Keratinocyte (primary cell): ENCODE measurements around the gene SYNE2. TPM values are rescaled to one million over a fixed set of nuclear protein-coding genes. Genes with fewer than 3 reads are reported as not detected.
A peak's percentile ranks its signal among the peaks of the same experiment; 100 is the strongest.

Source experiments
- DNase-seq: peaks from one replicate; pipeline ENCODE4 v3.0.0-alpha.2; 2011; ENCODE audit warnings: low read depth, missing footprints, low spot score
- FAIRE-seq: peaks from 2 replicates; lab custom pipeline; 2011; peaks lifted over from hg19 to GRCh38; lab: Jason Lieb, UNC
- H2AFZ ChIP-seq: 2 replicates; pipeline ENCODE4 v1.6.0; 2012; ENCODE audit warnings: low read length, control low read depth, inconsistent platforms; ENCODE audit not compliant: control insufficient read depth
- H3K27ac ChIP-seq: 2 replicates; pipeline ENCODE4 v1.5.1; 2011; ENCODE audit warnings: low read length; ENCODE audit not compliant: control insufficient read depth, insufficient read depth
- H3K27me3 ChIP-seq: 3 replicates; pipeline ENCODE4 v1.6.0; 2011; ENCODE audit warnings: low read length; ENCODE audit not compliant: control insufficient read depth, insufficient read depth; ENCODE audit errors: extremely low read depth
- H3K36me3 ChIP-seq, 2 experiments: 2 replicates in 1 of 2; 3 replicates in 1 of 2; pipeline ENCODE4 v1.5.1; 2011; ENCODE audit warnings: low read length in 2 of 2, mild to moderate bottlenecking in 1 of 2; ENCODE audit not compliant: control insufficient read depth in 2 of 2, insufficient read depth in 2 of 2; ENCODE audit errors: extremely low read depth in 1 of 2
- H3K4me1 ChIP-seq: 3 replicates; pipeline ENCODE4 v1.5.1; 2011; ENCODE audit warnings: low read length; ENCODE audit not compliant: control insufficient read depth, insufficient read depth; ENCODE audit errors: extremely low read depth
- H3K4me2 ChIP-seq: 3 replicates; pipeline ENCODE4 v1.6.0; 2011; ENCODE audit warnings: low read depth, low read length; ENCODE audit not compliant: control insufficient read depth, insufficient read depth; ENCODE audit errors: extremely low read depth
- H3K4me3 ChIP-seq, 3 experiments: fragments of 200-600 bp in 1 of 3; sonication (generic) in 1 of 3; 2 replicates in 2 of 3; 3 replicates in 1 of 3; pipeline ENCODE4 v1.5.1; 2011 to 2016; ENCODE audit warnings: low read length in 3 of 3, mild to moderate bottlenecking in 3 of 3, control low read depth in 2 of 3, inconsistent platforms in 1 of 3, low read depth in 1 of 3, mixed read lengths in 1 of 3, mixed run types in 1 of 3, moderate library complexity in 1 of 3; ENCODE audit not compliant: control insufficient read depth in 2 of 3, insufficient read depth in 2 of 3; ENCODE audit errors: extremely low read depth in 1 of 3
- H3K79me2 ChIP-seq: 2 replicates; pipeline ENCODE4 v1.6.0; 2012; ENCODE audit warnings: low read length; ENCODE audit not compliant: control insufficient read depth, insufficient read depth
- H3K9ac ChIP-seq: 3 replicates; pipeline ENCODE4 v1.6.0; 2011; ENCODE audit warnings: low read length; ENCODE audit not compliant: control insufficient read depth, insufficient read depth; ENCODE audit errors: extremely low read depth
- H3K9me1 ChIP-seq: 3 replicates; pipeline ENCODE4 v1.6.0; 2011; ENCODE audit warnings: low read length; ENCODE audit not compliant: control insufficient read depth, insufficient read depth; ENCODE audit errors: extremely low read depth
- H3K9me3 ChIP-seq: 2 replicates; pipeline ENCODE4 v1.5.1; 2012; ENCODE audit warnings: low read depth, low read length; ENCODE audit not compliant: control insufficient read depth
- H4K20me1 ChIP-seq: 3 replicates; pipeline ENCODE4 v1.6.0; 2011; ENCODE audit warnings: low read length; ENCODE audit not compliant: control insufficient read depth, insufficient read depth; ENCODE audit errors: extremely low read depth
- CTCF ChIP-seq, 3 experiments: IDR thresholded peaks in 1 of 3; conservative IDR thresholded peaks in 1 of 3; optimal IDR thresholded peaks in 1 of 3; 2 replicates in 2 of 3; 3 replicates in 1 of 3; pipeline versions ENCODE3 to v1.5.1; 2011; ENCODE audit warnings: low read length in 3 of 3, mild to moderate bottlenecking in 3 of 3, moderate library complexity in 2 of 3, control low read depth in 1 of 3, inconsistent platforms in 1 of 3; ENCODE audit not compliant: insufficient read depth in 2 of 3; ENCODE audit errors: extremely low read depth in 1 of 3
- EZH2 ChIP-seq: IDR thresholded peaks from one replicate; pipeline ENCODE4 v1.6.1; 2012; ENCODE audit warnings: inconsistent platforms, mild to moderate bottlenecking, low read length, moderate library complexity
- dilution Hi-C: fragments of 300-500 bp; cut with MboI; formaldehyde crosslinking; loops from one replicate; pipeline ENCODE4 v1.7.0; 2020; ENCODE audit warnings: low sequenced_read_pairs; ENCODE audit not compliant: extremely low pct_ligation_motif_present
- polyA plus RNA-seq, 5 experiments: library from polyadenylated mRNA; depleted of rRNA in 3 of 5; stranded (reverse) in 3 of 5; stranded (forward) in 1 of 5; unstranded in 1 of 5; fragments of >200 nt; gene quantifications; 1 replicate in 1 of 5; 2 replicates in 3 of 5; 3 replicates in 1 of 5; pipeline versions ENCODE4 v1.2.1 to v1.2.3, GENCODE V29; 2011 to 2012; ENCODE audit warnings: missing spikeins in 2 of 5, low read depth in 1 of 5, low replicate concordance in 1 of 5

SYNE2 gene
- polyA plus RNA-seq, 1 donor (not counting 4 experiments of a cell fraction or from before 2014, with no cell fraction given) = 9.9 TPM

GRCh38 chr14:63891148-63891975 is 38.6 kb downstream of the SYNE2 start:
- dilution Hi-C loops = no loop called here
- Histone ChIP-seq H2AFZ (peak overlapping the region; percentile 55), H3K9ac (peak overlapping the region; percentile 39), H3K4me2 (peak overlapping the region; percentile 61), H3K36me3 (peaks cover 0 to 4% of the 10 kb centered on the region in 2 experiments), H3K4me3 (peak overlapping the region in 2 of 3 experiments; percentile 6 to 24), H3K27me3 (no peaks in the 10 kb centered on the region), H3K79me2 (peaks cover 3% of the 10 kb centered on the region), H3K9me1 (peaks cover 4% of the 10 kb centered on the region), H3K9me3 (no peaks in the 10 kb centered on the region), H3K4me1 (peaks cover 33% of the 10 kb centered on the region), H4K20me1 (no peaks in the 10 kb centered on the region), H3K27ac (peak overlapping the region; percentile 60)
- DNase-seq (no peak), FAIRE-seq (peak; percentile 41)
- TF ChIP-seq CTCF (optimal IDR thresholded peaks at IDR 0.05 in 1 of 3, IDR thresholded peaks at IDR 0.05 in 1 of 3, conservative IDR thresholded peaks at IDR 0.05 in 1 of 3; ENCODE audit: extremely low read depth in 1 of 3, insufficient read depth in 2 of 3, low read length in 3 of 3) = no peak
- no peak for TF ChIP-seq EZH2

DNA sequence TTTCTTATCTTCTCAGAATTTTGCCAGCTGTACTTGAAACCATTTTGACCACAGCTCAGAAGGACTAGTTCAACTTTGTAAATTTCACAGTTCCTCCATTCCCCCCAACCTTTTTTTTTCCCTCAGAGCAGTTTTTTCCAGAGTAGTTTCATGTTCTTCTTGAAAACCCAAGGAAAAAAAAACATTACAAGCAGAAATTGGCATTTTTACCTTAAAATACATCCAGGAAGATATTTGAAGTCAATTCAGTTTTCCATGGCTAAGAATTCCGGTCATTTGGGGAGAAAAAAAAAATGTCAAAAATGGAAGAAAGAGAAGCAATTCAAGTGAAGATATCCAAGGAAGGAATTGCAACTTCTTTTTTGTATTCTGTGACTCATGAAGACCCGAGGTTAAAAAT is 39.5 kb downstream of the SYNE2 start:
- Histone ChIP-seq H3K79me2 (peaks cover 3% of the 10 kb centered on the region), H3K27ac (peak overlapping the region; percentile 60), H2AFZ (no peak overlapping the region), H3K4me3 (no peak overlapping the region), H3K36me3 (peaks cover 0 to 4% of the 10 kb centered on the region in 2 experiments), H3K4me2 (peak overlapping the region; percentile 61), H3K9me1 (peaks cover 4% of the 10 kb centered on the region), H4K20me1 (no peaks in the 10 kb centered on the region), H3K4me1 (peaks cover 33% of the 10 kb centered on the region), H3K27me3 (no peaks in the 10 kb centered on the region), H3K9ac (no peak overlapping the region), H3K9me3 (no peaks in the 10 kb centered on the region)
- DNase-seq (no peak), FAIRE-seq (no peak)
- dilution Hi-C loops = no loop called here
- TF ChIP-seq EZH2 (no peak), CTCF (optimal IDR thresholded peaks at IDR 0.05 in 1 of 3, IDR thresholded peaks at IDR 0.05 in 1 of 3, conservative IDR thresholded peaks at IDR 0.05 in 1 of 3; ENCODE audit: extremely low read depth in 1 of 3, insufficient read depth in 2 of 3, low read length in 3 of 3) (no peak)
